Parathyroid adenoma (tissue), 2 donors: ENCODE results near the gene ZFP1.

Experiments
- H2AFZ ChIP-seq: fragments of 300-600 bp; sonication (generic); one replicate; pipeline ENCODE4 v1.7.0; 2017; ENCODE audit warnings: antibody characterized with exemption, mild to moderate bottlenecking
- H3K27ac ChIP-seq: fragments of 300-600 bp; sonication (generic); one replicate; pipeline ENCODE4 v1.7.0; 2017
- H3K27me3 ChIP-seq: fragments of 300-600 bp; sonication (generic); one replicate; pipeline ENCODE4 v1.7.0; 2017; ENCODE audit warnings: low read length; ENCODE audit not compliant: control insufficient read depth, insufficient read depth
- H3K36me3 ChIP-seq: fragments of 300-600 bp; sonication (generic); one replicate; pipeline ENCODE4 v1.7.0; 2017; ENCODE audit warnings: low read length; ENCODE audit not compliant: control insufficient read depth, insufficient read depth
- H3K4me1 ChIP-seq: fragments of 300-600 bp; sonication (generic); one replicate; pipeline ENCODE4 v1.7.0; 2017; ENCODE audit warnings: control low read depth
- H3K4me2 ChIP-seq: fragments of 300-600 bp; sonication (generic); one replicate; pipeline ENCODE4 v1.7.0; 2017; ENCODE audit warnings: low read length
- H3K4me3 ChIP-seq: fragments of 300-600 bp; sonication (generic); one replicate; pipeline ENCODE4 v1.7.0; 2017; ENCODE audit warnings: low read depth, low read length
- H3K79me2 ChIP-seq: fragments of 300-600 bp; sonication (generic); one replicate; pipeline ENCODE4 v1.7.0; 2017; ENCODE audit warnings: control low read depth
- H3K9ac ChIP-seq: fragments of 300-600 bp; sonication (generic); one replicate; pipeline ENCODE4 v1.7.0; 2017; ENCODE audit warnings: mild to moderate bottlenecking
- H3K9me3 ChIP-seq: fragments of 300-600 bp; sonication (generic); one replicate; pipeline ENCODE4 v1.7.0; 2017; ENCODE audit warnings: low read length; ENCODE audit not compliant: control insufficient read depth
- CTCF ChIP-seq: fragments of 300-600 bp; sonication (generic); IDR thresholded peaks from one replicate; pipeline ENCODE4 v1.7.0; 2017; ENCODE audit warnings: antibody characterized with exemption, mild to moderate bottlenecking
- donor health status: primary hyperparathyroidism.

The ZFP1 gene

GRCh38 chr16:75148311-75149195 lies at the start of gene ZFP1:
TSS of gene ZFP1 (plus strand) at chr16:75148524. CDS start at chr16:75152952, 4,428 bp downstream.
- Histone ChIP-seq H3K27me3 (no peaks in the 10 kb centered on the region), H3K9me3 (no peaks in the 10 kb centered on the region), H3K4me1 (no peaks in the 10 kb centered on the region), H3K4me3 (peak within 1 kb of the TSS; percentile 96), H3K9ac (peak within 1 kb of the TSS; percentile 93), H2AFZ (peak within 1 kb of the TSS; percentile 99), H3K79me2 (no peaks in the 10 kb centered on the region), H3K27ac (peak within 1 kb of the TSS; percentile 95), H3K4me2 (peak within 1 kb of the TSS; percentile 70), H3K36me3 (no peaks in the 10 kb centered on the region)
- TF ChIP-seq CTCF = no peak

- no peak overlapping the region for H3K4me3 ChIP-seq
- H3K4me2 ChIP-seq = no peak overlapping the region
- no peaks in the 10 kb centered on the region for H3K9me3 ChIP-seq
- H3K9ac ChIP-seq = no peak overlapping the region
- TF ChIP-seq CTCF = no peak
- no peak overlapping the region for H2AFZ ChIP-seq
- H3K27me3 ChIP-seq = no peaks in the 10 kb centered on the region
- H3K36me3 ChIP-seq = no peaks in the 10 kb centered on the region
- H3K27ac ChIP-seq = no peak overlapping the region
- peaks cover 37% of the 10 kb centered on the region for H3K4me1 ChIP-seq
- H3K79me2 ChIP-seq = peaks cover 61% of the 10 kb centered on the region
Measured at GRCh38 chr16:75099075-75099667, 49.2 kb upstream of the ZFP1 start.

GRCh38 chr16:75099738-75100602 lies 48.4 kb upstream of the ZFP1 start:
- no peaks in the 10 kb centered on the region for H3K27me3 ChIP-seq
- H3K27ac ChIP-seq = no peak overlapping the region
- H3K9me3 ChIP-seq = no peaks in the 10 kb centered on the region
- no peak for TF ChIP-seq CTCF
- peaks cover 60% of the 10 kb centered on the region for H3K79me2 ChIP-seq
- peaks cover 37% of the 10 kb centered on the region for H3K4me1 ChIP-seq
- no peak overlapping the region for H3K9ac ChIP-seq
- no peak overlapping the region for H3K4me2 ChIP-seq
- H3K4me3 ChIP-seq = no peak overlapping the region
- H2AFZ ChIP-seq = no peak overlapping the region
- H3K36me3 ChIP-seq = no peaks in the 10 kb centered on the region

GRCh38 chr16:75100603-75100990 lies 47.7 kb upstream of the ZFP1 start:
- no peaks in the 10 kb centered on the region for H3K36me3 ChIP-seq
- H3K79me2 ChIP-seq = peaks cover 53% of the 10 kb centered on the region
- H3K9me3 ChIP-seq = no peaks in the 10 kb centered on the region
- TF ChIP-seq CTCF = no peak
- no peak overlapping the region for H2AFZ ChIP-seq
- H3K27me3 ChIP-seq = no peaks in the 10 kb centered on the region
- no peak overlapping the region for H3K4me2 ChIP-seq
- no peak overlapping the region for H3K4me3 ChIP-seq
- H3K9ac ChIP-seq = no peak overlapping the region
- H3K4me1 ChIP-seq = peaks cover 42% of the 10 kb centered on the region
- no peak overlapping the region for H3K27ac ChIP-seq
